Endothelial cell of umbilical vein (primary cell): ENCODE measurements around the gene FAM222A.

Experiments used
- CTCF ChIP-seq, 2 donors: IDR thresholded peaks; 1 replicate in 1 of 2; 2 replicates in 1 of 2; pipeline ENCODE4 v1.5.1; 2011; ENCODE audit warnings: low read length in 2 of 2, mild to moderate bottlenecking in 2 of 2, moderate library complexity in 2 of 2, control low read depth in 1 of 2, inconsistent platforms in 1 of 2, low read depth in 1 of 2; ENCODE audit not compliant: insufficient read depth in 1 of 2; ENCODE audit errors: extremely low read depth in 1 of 2
- EZH2 ChIP-seq: IDR thresholded peaks from 2 replicates; pipeline ENCODE4 v1.6.1; 2012; ENCODE audit warnings: borderline replicate concordance, low read depth, mild to moderate bottlenecking, moderate library complexity, low read length, inconsistent platforms; ENCODE audit not compliant: severe bottlenecking
- JUN ChIP-seq: IDR thresholded peaks from 2 replicates; pipeline ENCODE4 v1.6.1; 2011; ENCODE audit warnings: borderline replicate concordance, low read depth; ENCODE audit not compliant: insufficient read length, insufficient read depth
- MYC ChIP-seq: IDR thresholded peaks from one replicate; pipeline ENCODE4 v1.6.1; 2011; ENCODE audit warnings: mild to moderate bottlenecking, low read depth, low read length
- POLR2A ChIP-seq: IDR thresholded peaks from 2 replicates; pipeline ENCODE4 v1.6.1; 2012; ENCODE audit warnings: low read depth, mild to moderate bottlenecking, control low read depth, low read length

- no peak for TF ChIP-seq CTCF (IDR thresholded peaks at IDR 0.05; ENCODE audit: extremely low read depth in 1 of 2, insufficient read depth in 1 of 2, low read depth in 1 of 2, low read length in 2 of 2)
- TF ChIP-seq POLR2A: no peak
- TF ChIP-seq EZH2: no peak
- no peak for TF ChIP-seq JUN
- no peak for TF ChIP-seq MYC
These were observed 27.8 kb downstream of the FAM222A start for GRCh38 chr12:109741286-109741969.
